Measurements from ENCODE around the gene ATP8B4.

DNA sequence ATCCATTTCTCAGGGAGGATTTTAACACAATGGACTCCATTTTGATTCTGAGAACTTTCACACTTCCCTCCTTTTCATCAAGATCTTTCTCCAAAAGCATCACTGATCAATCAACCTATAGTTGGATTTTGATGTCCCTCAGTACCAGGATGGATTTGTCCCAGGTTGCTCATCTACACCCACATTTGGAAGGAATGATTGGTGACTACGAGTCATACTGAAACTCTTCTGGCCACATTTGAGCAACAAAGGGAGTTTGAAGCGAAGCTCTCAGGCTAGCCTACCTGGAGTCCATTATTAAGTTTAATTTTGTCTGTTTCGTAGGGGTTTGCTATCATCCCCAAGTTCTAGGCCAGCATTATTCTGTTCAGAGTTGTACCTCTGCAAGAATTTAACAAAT, 31.3 kb upstream of the ATP8B4 start:
- no peak for TF ChIP-seq POLR2AphosphoS5 (IDR thresholded peaks at IDR 0.05; ENCODE audit: borderline replicate concordance, low read depth, low read length)
- no peak for TF ChIP-seq EZH2 (IDR thresholded peaks at IDR 0.05)
- TF ChIP-seq FOXP2 (optimal IDR thresholded peaks at IDR 0.05; ENCODE audit: control extremely low read depth, extremely low read length, insufficient read depth) = no peak
